Smooth muscle cell (in vitro differentiated cells): ENCODE measurements around the gene TMEM219. TPM values are rescaled to one million over a fixed set of nuclear protein-coding genes. Genes with fewer than 3 reads are reported as not detected.
"Not testable (repeated sequence)": the region's sequence is repeated elsewhere in the genome, so short reads cannot be mapped to it uniquely, and the experiment has no call there.

Source experiments
- DNase-seq: peaks from one replicate; lab custom pipeline; 2025; ENCODE audit not compliant: unreplicated experiment; lab: John Stamatoyannopoulos, UW
- H2AFZ ChIP-seq: fragments of 200-600 bp; sonication (generic); 2 replicates; pipeline ENCODE4 v1.6.0; 2016; ENCODE audit warnings: antibody characterized with exemption, low read depth, mild to moderate bottlenecking
- H3F3A ChIP-seq: fragments of 200-600 bp; sonication (generic); 2 replicates; pipeline ENCODE4 v1.6.0; 2017; ENCODE audit warnings: antibody characterized with exemption, low read depth
- H3K27ac ChIP-seq: fragments of 200-600 bp; sonication (generic); 2 replicates; pipeline ENCODE4 v1.5.1; 2016; ENCODE audit warnings: low read depth, mild to moderate bottlenecking
- H3K27me3 ChIP-seq: fragments of 200-600 bp; sonication (generic); 2 replicates; pipeline ENCODE4 v1.6.1; 2016; ENCODE audit warnings: low read depth, mild to moderate bottlenecking
- H3K36me3 ChIP-seq: fragments of 200-600 bp; sonication (generic); 2 replicates; pipeline ENCODE4 v1.5.1; 2016; ENCODE audit warnings: low read depth
- H3K4me1 ChIP-seq: fragments of 200-600 bp; sonication (generic); 2 replicates; pipeline ENCODE4 v1.5.1; 2016; ENCODE audit warnings: low read depth
- H3K4me2 ChIP-seq: fragments of 200-600 bp; sonication (generic); 2 replicates; pipeline ENCODE4 v1.6.0; 2016; ENCODE audit warnings: mild to moderate bottlenecking
- H3K4me3 ChIP-seq: fragments of 200-600 bp; sonication (generic); 2 replicates; pipeline ENCODE4 v1.5.1; 2016; ENCODE audit warnings: mild to moderate bottlenecking
- H3K79me2 ChIP-seq: fragments of 200-600 bp; sonication (generic); 2 replicates; pipeline ENCODE4 v1.6.0; 2016; ENCODE audit warnings: low read depth, mild to moderate bottlenecking
- H3K9ac ChIP-seq: fragments of 200-600 bp; sonication (generic); 2 replicates; pipeline ENCODE4 v1.6.0; 2016; ENCODE audit warnings: low read depth
- H3K9me3 ChIP-seq: fragments of 200-600 bp; sonication (generic); replicated peaks from 2 replicates; pipeline ENCODE4 v1.5.1; 2016; ENCODE audit warnings: low read depth
- H4K20me1 ChIP-seq: fragments of 200-600 bp; sonication (generic); 2 replicates; pipeline ENCODE4 v1.6.0; 2016; ENCODE audit warnings: low read depth
- CTCF ChIP-seq: fragments of 200-600 bp; sonication (generic); IDR thresholded peaks from 2 replicates; pipeline ENCODE4 v1.5.1; 2017; ENCODE audit warnings: borderline replicate concordance, mild to moderate bottlenecking, antibody characterized with exemption; ENCODE audit not compliant: insufficient read depth, poor library complexity, severe bottlenecking
- WGBS: methylation state at CpG from one replicate; pipeline ENCODE4 v1.1.7; 2016; ENCODE audit warnings: low lambda C conversion rate; 5-methylcytosine and 5-hydroxymethylcytosine counted together
- polyA plus RNA-seq: library from polyadenylated mRNA; unstranded; fragments of >200 nt; fragmentation: Nextera tagmentation; extraction: Ambion mirVana; gene quantifications from 2 replicates; pipeline ENCODE4 v1.2.1, GENCODE V29; 2016
- total RNA-seq: library from RNA; depleted of rRNA; stranded (reverse); fragments of >200 nt; gene quantifications from 2 replicates; pipeline ENCODE4 v1.2.3, GENCODE V29; 2014

The TMEM219 gene
- total and polyA plus RNA-seq, 2 experiments from 2014 or later = 99.2 to 186 TPM

- H3F3A ChIP-seq = peaks cover 2% of the 10 kb centered on the region
- H3K9ac ChIP-seq = no peak overlapping the region
- no peak for TF ChIP-seq CTCF
- no peaks in the 10 kb centered on the region for H4K20me1 ChIP-seq
- no peak overlapping the region for H2AFZ ChIP-seq
- no peaks in the 10 kb centered on the region for H3K79me2 ChIP-seq
- no peaks in the 10 kb centered on the region for H3K9me3 ChIP-seq
- WGBS = 93% methylated on average over 4 of the region's 4 CpGs
- DNase-seq = no peak
- no peak overlapping the region for H3K27ac ChIP-seq
- H3K27me3 ChIP-seq = no peaks in the 10 kb centered on the region
- H3K4me2 ChIP-seq = no peak overlapping the region
- H3K4me1 ChIP-seq = no peaks in the 10 kb centered on the region
- no peak overlapping the region for H3K4me3 ChIP-seq
- H3K36me3 ChIP-seq = no peaks in the 10 kb centered on the region
Measured at GRCh38 chr16:29950806-29951461, 10.9 kb upstream of the TMEM219 start.

- no peak overlapping the region for H2AFZ ChIP-seq
- no peak overlapping the region for H3K9ac ChIP-seq
- H3K9me3 ChIP-seq = no peaks in the 10 kb centered on the region
- H3K4me3 ChIP-seq = no peak overlapping the region
- no peaks in the 10 kb centered on the region for H3K4me1 ChIP-seq
- no peak for DNase-seq
- no peak overlapping the region for H3K4me2 ChIP-seq
- H3K36me3 ChIP-seq = no peaks in the 10 kb centered on the region
- H3K27me3 ChIP-seq = no peaks in the 10 kb centered on the region
- no peaks in the 10 kb centered on the region for H3K79me2 ChIP-seq
- no peak for TF ChIP-seq CTCF
- H4K20me1 ChIP-seq = no peaks in the 10 kb centered on the region
- 88% methylated on average over 8 of the region's 8 CpGs for WGBS
- no peak overlapping the region for H3K27ac ChIP-seq
- H3F3A ChIP-seq = no peaks in the 10 kb centered on the region
Measured at GRCh38 chr16:29951625-29952365, 10.1 kb upstream of the TMEM219 start.

GRCh38 chr16:29958756-29959155 lies 3.1 kb upstream of the TMEM219 start:
- Histone ChIP-seq H3K4me1 (peaks cover 5% of the 10 kb centered on the region), H3K4me2 (no peak overlapping the region), H3K9ac (no peak overlapping the region), H3K36me3 (no peaks in the 10 kb centered on the region), H3K9me3 (no peaks in the 10 kb centered on the region), H3K27ac (no peak overlapping the region), H2AFZ (no peak overlapping the region), H3F3A (no peaks in the 10 kb centered on the region), H3K4me3 (no peak overlapping the region), H4K20me1 (no peaks in the 10 kb centered on the region), H3K79me2 (no peaks in the 10 kb centered on the region), H3K27me3 (no peaks in the 10 kb centered on the region)
- no peak for DNase-seq
- 97% methylated on average over 5 of the region's 5 CpGs for WGBS
- no peak for TF ChIP-seq CTCF

GRCh38 chr16:29959293-29959692 lies 2.6 kb upstream of the TMEM219 start:
- WGBS = 95% methylated on average over 9 of the region's 9 CpGs
- no peak for DNase-seq
- H3K9me3 ChIP-seq = no peaks in the 10 kb centered on the region
- no peak overlapping the region for H3K9ac ChIP-seq
- H2AFZ ChIP-seq = no peak overlapping the region
- no peaks in the 10 kb centered on the region for H3K27me3 ChIP-seq
- H3K79me2 ChIP-seq = no peaks in the 10 kb centered on the region
- H3K27ac ChIP-seq = no peak overlapping the region
- TF ChIP-seq CTCF = no peak
- H3K4me2 ChIP-seq = no peak overlapping the region
- H3K36me3 ChIP-seq = no peaks in the 10 kb centered on the region
- H3K4me3 ChIP-seq = no peak overlapping the region
- H3K4me1 ChIP-seq = peaks cover 5% of the 10 kb centered on the region
- no peaks in the 10 kb centered on the region for H4K20me1 ChIP-seq
- no peaks in the 10 kb centered on the region for H3F3A ChIP-seq

- not testable (repeated sequence) for H4K20me1 ChIP-seq, H3K79me2 ChIP-seq, H3K36me3 ChIP-seq, H3F3A ChIP-seq, H3K4me2 ChIP-seq, H3K4me1 ChIP-seq, DNase-seq, H2AFZ ChIP-seq, H3K27ac ChIP-seq, H3K9me3 ChIP-seq, H3K27me3 ChIP-seq, H3K4me3 ChIP-seq, H3K9ac ChIP-seq
- WGBS = 97% methylated on average over 4 of the region's 4 CpGs
Measured at GRCh38 chr16:29959821-29960220, 2.1 kb upstream of the TMEM219 start.
